Measurements from ENCODE around the gene CCDC178.

The CCDC178 gene

GRCh38 chr18:33291539-33291938, 149.0 kb downstream of the CCDC178 start:
- Histone ChIP-seq H3K9me3 (ENCODE audit: low read length) (no peaks in the 10 kb centered on the region), H3K4me1 (ENCODE audit: insufficient read depth, low read length, severe bottlenecking) (no peaks in the 10 kb centered on the region), H3K4me2 (ENCODE audit: low read length) (no peak overlapping the region), H3F3A (ENCODE audit: insufficient read depth, low read length) (no peaks in the 10 kb centered on the region), H3K9me2 (ENCODE audit: low read depth, low read length) (no peaks in the 10 kb centered on the region), H3K4me3 (ENCODE audit: low read depth, low read length, poor library complexity, severe bottlenecking) (no peak overlapping the region), H2AFZ (ENCODE audit: low read length) (no peak overlapping the region), H3K9ac (ENCODE audit: low read length) (no peak overlapping the region), H3K27ac (ENCODE audit: low read depth, low read length, poor library complexity, severe bottlenecking) (no peak overlapping the region), H3K27me3 (ENCODE audit: insufficient read depth, low read length) (no peaks in the 10 kb centered on the region), H3K79me2 (ENCODE audit: insufficient read depth, low read length) (no peaks in the 10 kb centered on the region), H3K36me3 (ENCODE audit: insufficient read depth, low read length) (no peaks in the 10 kb centered on the region), H4K20me1 (ENCODE audit: insufficient read depth, low read length) (no peaks in the 10 kb centered on the region)
- TF ChIP-seq CTCF (IDR thresholded peaks at IDR 0.05; ENCODE audit: low read length): no peak
- TF ChIP-seq EZH2 (IDR thresholded peaks at IDR 0.05; ENCODE audit: borderline replicate concordance, low read length): no peak

GRCh38 chr18:33288082-33288716, 152.3 kb downstream of the CCDC178 start:
- Histone ChIP-seq H3K4me2 (ENCODE audit: low read length) (no peak overlapping the region), H3K4me1 (ENCODE audit: insufficient read depth, low read length, severe bottlenecking) (no peaks in the 10 kb centered on the region), H3K79me2 (ENCODE audit: insufficient read depth, low read length) (no peaks in the 10 kb centered on the region), H3K9me3 (ENCODE audit: low read length) (no peaks in the 10 kb centered on the region), H3K36me3 (ENCODE audit: insufficient read depth, low read length) (no peaks in the 10 kb centered on the region), H3K9me2 (ENCODE audit: low read depth, low read length) (no peaks in the 10 kb centered on the region), H3K9ac (ENCODE audit: low read length) (no peak overlapping the region), H3K27me3 (ENCODE audit: insufficient read depth, low read length) (no peaks in the 10 kb centered on the region), H3F3A (ENCODE audit: insufficient read depth, low read length) (no peaks in the 10 kb centered on the region), H2AFZ (ENCODE audit: low read length) (no peak overlapping the region), H4K20me1 (ENCODE audit: insufficient read depth, low read length) (no peaks in the 10 kb centered on the region), H3K4me3 (ENCODE audit: low read depth, low read length, poor library complexity, severe bottlenecking) (no peak overlapping the region), H3K27ac (ENCODE audit: low read depth, low read length, poor library complexity, severe bottlenecking) (no peak overlapping the region)
- TF ChIP-seq CTCF (IDR thresholded peaks at IDR 0.05; ENCODE audit: low read length): no peak
- TF ChIP-seq EZH2 (IDR thresholded peaks at IDR 0.05; ENCODE audit: borderline replicate concordance, low read length): no peak

GRCh38 chr18:33282709-33283333, 157.7 kb downstream of the CCDC178 start:
- Histone ChIP-seq H3K4me3 (ENCODE audit: low read depth, low read length, poor library complexity, severe bottlenecking) (no peak overlapping the region), H3K9me3 (ENCODE audit: low read length) (no peaks in the 10 kb centered on the region), H3K9ac (ENCODE audit: low read length) (no peak overlapping the region), H3K4me1 (ENCODE audit: insufficient read depth, low read length, severe bottlenecking) (no peaks in the 10 kb centered on the region), H3K79me2 (ENCODE audit: insufficient read depth, low read length) (no peaks in the 10 kb centered on the region), H3K4me2 (ENCODE audit: low read length) (no peak overlapping the region), H3F3A (ENCODE audit: insufficient read depth, low read length) (no peaks in the 10 kb centered on the region), H3K9me2 (ENCODE audit: low read depth, low read length) (no peaks in the 10 kb centered on the region), H3K27me3 (ENCODE audit: insufficient read depth, low read length) (no peaks in the 10 kb centered on the region), H3K36me3 (ENCODE audit: insufficient read depth, low read length) (no peaks in the 10 kb centered on the region), H3K27ac (ENCODE audit: low read depth, low read length, poor library complexity, severe bottlenecking) (no peak overlapping the region), H2AFZ (ENCODE audit: low read length) (no peak overlapping the region), H4K20me1 (ENCODE audit: insufficient read depth, low read length) (no peaks in the 10 kb centered on the region)
- TF ChIP-seq CTCF (IDR thresholded peaks at IDR 0.05; ENCODE audit: low read length) (no peak), EZH2 (IDR thresholded peaks at IDR 0.05; ENCODE audit: borderline replicate concordance, low read length) (no peak)
